Heart right ventricle (tissue), 16 donors: ENCODE data around the gene MED17. TPM values are rescaled to one million over a fixed set of nuclear protein-coding genes. Genes with fewer than 3 reads are reported as not detected.

Experiments
- ATAC-seq, 8 donors: fragments of 200-7000 bp; cut with Tn5 transposase; one replicate each; pipeline ENCODE4 v1.9.1; 2020; ENCODE audit warnings: mild to moderate bottlenecking in 8 of 8, moderate library complexity in 8 of 8, moderate number of reproducible peaks in 1 of 8
- DNase-seq, 2 donors: peaks; one replicate each; pipeline ENCODE4 v3.0.0-alpha.2; 2020
- H3K27ac ChIP-seq, 10 donors: fragments of 200-600 bp; sonication (generic) in 2 of 10; one replicate each; pipeline versions ENCODE4 v1.5.0 to v1.8.0; 2020 to 2022; ENCODE audit warnings: mild to moderate bottlenecking in 3 of 10
- H3K27me3 ChIP-seq, 7 donors: fragments of 200-600 bp; one replicate each; pipeline ENCODE4 v1.8.0; 2021 to 2022; ENCODE audit warnings: mild to moderate bottlenecking in 2 of 7
- H3K36me3 ChIP-seq, 9 donors: fragments of 200-600 bp; sonication (generic) in 1 of 9; one replicate each; pipeline versions ENCODE4 v1.5.0 to v1.8.0; 2020 to 2022; ENCODE audit warnings: mild to moderate bottlenecking in 2 of 9
- H3K4me1 ChIP-seq, 9 donors: fragments of 200-600 bp; sonication (generic) in 1 of 9; one replicate each; pipeline versions ENCODE4 v1.5.0 to v1.8.0; 2020 to 2022; ENCODE audit warnings: mild to moderate bottlenecking in 4 of 9
- H3K4me3 ChIP-seq, 10 donors: fragments of 200-600 bp; sonication (generic) in 2 of 10; one replicate each; pipeline versions ENCODE4 v1.5.0 to v1.8.0; 2020 to 2022; ENCODE audit warnings: mild to moderate bottlenecking in 7 of 10, moderate library complexity in 2 of 10
- H3K9me3 ChIP-seq, 11 donors: fragments of 200-600 bp in 10 of 11; sonication (generic) in 2 of 11; one replicate each; pipeline versions ENCODE4 v1.5.0 to v1.8.0; 2013 to 2022; ENCODE audit warnings: mild to moderate bottlenecking in 2 of 11, control low read depth in 1 of 11, moderate library complexity in 1 of 11
- CTCF ChIP-seq, 9 donors: fragments of 200-600 bp; sonication (generic) in 2 of 9; IDR thresholded peaks; one replicate each; pipeline versions ENCODE4 v1.5.0 to v1.8.0; 2021 to 2022; ENCODE audit warnings: antibody characterized with exemption in 9 of 9, mild to moderate bottlenecking in 5 of 9, moderate library complexity in 1 of 9
- WGBS, 2 donors: extraction: QIAGEN DNeasy Blood & Tissue Kit; methylation state at CpG; one replicate each; pipeline ENCODE4 v1.1.7; 2013; ENCODE audit warnings: inconsistent platforms in 1 of 2; 5-methylcytosine and 5-hydroxymethylcytosine counted together
- intact Hi-C, 10 donors: fragments of 100-400 bp; cut with DNase I; formaldehyde crosslinking; loops; one replicate each; pipeline versions ENCODE4 v1.11.1 to v1.14.2; 2022
- polyA plus RNA-seq, 2 donors: library from polyadenylated mRNA; stranded (reverse); fragments of 200-250 nt; gene quantifications; one replicate each; pipeline ENCODE4 v1.2.3, GENCODE V29; 2013
- total RNA-seq, 10 donors: library from RNA; stranded (reverse); fragmentation: NEBNext Ultra II Directional in 3 of 10; extraction: Animal tissue kit (Norgen Biotek cat#: 25700) in 3 of 10; gene quantifications; one replicate each; pipeline versions ENCODE4 v1.2.1 to v1.2.4, GENCODE V29; 2021 to 2023
- donor health status: Arrhythmogenic right ventricular cardiomyopathy.
- donor health status: ischemic (EF 13 %, LVEDD 7.1; RV severe dilation, severe dysfunction).
- donor health status: healthy with polysubstance abuse.
- donor health status: DM: no; HTN: yes; CAD: no.
- donor health status: DM: no; HTN: no; CAD: no.
- donor health status: ischemic (EF 25% LVEDD 6.9; RV normal size, moderate dysfunction).
- donor health status: ischemic (EF 25% LVEDD 5.7; RV mildly dilated, moderate dysfunction).
- donor health status: healthy.
- donor health status: DM: yes; HTN: yes; CAD: no.
- donor health status: Ischemic cardiomyopathy.
- donor health status: ischemic (EF 35%, LVEDD 5.7; RV mildly dilated, moderate dysfunction).
- donor health status: nonischemic (EF 11% LVEDD 7.7; RV severe dilation, severe dysfunction).
- donor health status: DM: yes; HTN: yes; CAD: no.
- donor health status: PGD.
- donor health status: ischemic (EF 29% LVEDD 5.4; RV normal size, mild dysfunction).
- donor health status: nonischemic (EF 23%, LVEDD 6.1; RV moderate dilation, normal function).

Gene MED17
- total and polyA plus RNA-seq, 12 donors = 11.0 to 25.7 (median 21.5) TPM

DNA sequence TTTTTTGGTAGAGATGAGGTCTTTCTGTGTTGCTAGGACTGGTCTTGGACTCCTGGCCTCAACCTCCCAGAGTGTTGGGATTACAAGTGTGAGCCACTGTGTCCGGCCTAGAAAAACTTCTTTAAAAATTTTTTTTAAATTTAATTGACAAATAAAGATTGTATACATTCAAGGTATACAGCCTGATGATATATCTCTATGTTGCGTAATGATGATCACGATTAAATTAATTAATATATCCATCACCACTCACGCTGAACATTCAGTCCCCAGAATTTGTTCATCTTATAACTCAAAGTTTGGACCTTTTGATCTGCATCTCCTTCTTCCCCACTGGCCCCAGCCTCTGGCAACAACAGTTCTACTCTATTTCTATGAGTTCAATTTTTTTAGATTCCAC, 39.1 kb downstream of the MED17 start:
- Histone ChIP-seq H3K27ac (no peak overlapping the region), H3K36me3 (no peaks in the 10 kb centered on the region), H3K9me3 (no peaks in the 10 kb centered on the region), H3K27me3 (no peaks in the 10 kb centered on the region), H3K4me1 (peaks cover 0 to under 1% (median 0%) of the 10 kb centered on the region in 9 donors), H3K4me3 (no peak overlapping the region)
- no peak for TF ChIP-seq CTCF (IDR thresholded peaks at IDR 0.05)
- no peak for DNase-seq
- 96 to 98% methylated on average over 4 of the region's 4 CpGs for WGBS, 2 donors
- no peak for ATAC-seq
- intact Hi-C loops = no loop called here

DNA sequence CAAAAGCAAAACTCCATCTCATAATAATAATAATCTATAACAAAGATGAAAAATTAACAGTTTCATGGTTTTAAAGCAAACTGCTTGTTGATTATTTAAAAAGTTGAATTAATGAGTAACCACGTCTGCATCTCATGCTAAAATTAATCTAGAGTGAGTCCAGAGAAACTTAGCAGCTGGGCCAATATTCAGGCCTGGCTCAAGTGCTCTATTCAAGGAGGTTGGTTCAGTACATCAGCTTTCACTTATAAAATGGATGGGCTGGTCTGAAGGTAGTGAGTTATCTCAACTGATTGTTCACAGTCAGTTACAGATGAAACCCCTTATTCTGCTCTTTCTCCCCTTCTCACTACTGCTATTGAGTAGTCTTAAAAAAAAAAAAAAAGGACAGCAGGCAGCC, 43.3 kb downstream of the MED17 start:
- intact Hi-C loops = no loop called here
- no peak overlapping the region for H3K4me3 ChIP-seq
- TF ChIP-seq CTCF (IDR thresholded peaks at IDR 0.05) = no peak
- no peak overlapping the region for H3K27ac ChIP-seq
- DNase-seq = no peak
- H3K36me3 ChIP-seq = no peaks in the 10 kb centered on the region
- H3K27me3 ChIP-seq = no peaks in the 10 kb centered on the region
- no peak for ATAC-seq
- WGBS, 2 donors = 69 to 77% methylated on average over 1 of the region's 1 CpG
- no peaks in the 10 kb centered on the region for H3K9me3 ChIP-seq
- no peaks in the 10 kb centered on the region for H3K4me1 ChIP-seq

GRCh38 chr11:93829598-93829997, 45.5 kb downstream of the MED17 start:
- Histone ChIP-seq H3K27me3 (no peaks in the 10 kb centered on the region), H3K27ac (no peak overlapping the region), H3K36me3 (no peaks in the 10 kb centered on the region), H3K9me3 (no peaks in the 10 kb centered on the region), H3K4me3 (no peak overlapping the region), H3K4me1 (no peaks in the 10 kb centered on the region)
- TF ChIP-seq CTCF (IDR thresholded peaks at IDR 0.05) = no peak
- no peak for DNase-seq
- 73 to 81% methylated on average over 3 of the region's 3 CpGs for WGBS, 2 donors
- no peak for ATAC-seq
- intact Hi-C loops = no loop called here

GRCh38 chr11:93831343-93832127, 47.5 kb downstream of the MED17 start:
- ATAC-seq (no peak), DNase-seq (no peak)
- Histone ChIP-seq H3K4me3 (no peak overlapping the region), H3K36me3 (no peaks in the 10 kb centered on the region), H3K4me1 (no peaks in the 10 kb centered on the region), H3K27me3 (no peaks in the 10 kb centered on the region), H3K9me3 (no peaks in the 10 kb centered on the region), H3K27ac (no peak overlapping the region)
- 83 to 84% methylated on average over 3 of the region's 3 CpGs for WGBS, 2 donors
- TF ChIP-seq CTCF (IDR thresholded peaks at IDR 0.05) = no peak
- intact Hi-C loops = no loop called here
